Measurements from ENCODE around the gene TMEM59L.

GRCh38 chr19:18604820-18605159 is 7.9 kb upstream of the TMEM59L start:
- TF ChIP-seq CTCF (IDR thresholded peaks at IDR 0.05) (no peak), POLR2A (IDR thresholded peaks at IDR 0.05) (no peak)
